ENCODE data around the gene RHBDD2. TPM values are rescaled to one million over a fixed set of nuclear protein-coding genes. Genes with fewer than 3 reads are reported as not detected.
"Not testable (repeated sequence)": the region's sequence is repeated elsewhere in the genome, so short reads cannot be mapped to it uniquely, and the experiment has no call there.

RHBDD2 gene
- total RNA-seq, 1 donor from 2014 or later, result 32.8 TPM

- intact Hi-C loops (cut with micrococcal nuclease), result no loop called here
- ChIA-PET CTCF (no interaction called here), POLR2A (interaction anchor here (0.7 kb wide), 1 partner anchor 8 kb away, joined by 4 read pairs; no protein-coding TSS in a partner anchor)
- no peaks in the 10 kb centered on the region for H3K9me3 Mint-ChIP-seq
- H3K4me1 Mint-ChIP-seq, result peaks cover 3% of the 10 kb centered on the region
- no peak overlapping the region for H3K4me3 Mint-ChIP-seq
- H3K36me3 Mint-ChIP-seq (ENCODE audit: low read depth), result peaks cover 51% of the 10 kb centered on the region
- no peaks in the 10 kb centered on the region for H3K27me3 Mint-ChIP-seq
- no peak for ATAC-seq (ENCODE audit: low read depth)
- no peak for DNase-seq
- no peak overlapping the region for H3K27ac Mint-ChIP-seq
- no peak for TF ChIP-seq CTCF (IDR thresholded peaks at IDR 0.05)
These were observed 9.0 kb downstream of the RHBDD2 start for GRCh38 chr7:75887669-75888369.

- Mint-ChIP-seq H3K9me3 (no peaks in the 10 kb centered on the region), H3K36me3 (ENCODE audit: low read depth) (peaks cover 44% of the 10 kb centered on the region), H3K27me3 (no peaks in the 10 kb centered on the region), H3K4me1 (no peaks in the 10 kb centered on the region), H3K4me3 (no peak overlapping the region), H3K27ac (no peak overlapping the region)
- ATAC-seq (ENCODE audit: low read depth), result no peak
- DNase-seq, result no peak
- TF ChIP-seq CTCF (IDR thresholded peaks at IDR 0.05), result no peak
- intact Hi-C loops (cut with micrococcal nuclease), result no loop called here
- POLR2A ChIA-PET, result no interaction called here
- CTCF ChIA-PET, result no interaction called here
These were observed 9.8 kb downstream of the RHBDD2 start for GRCh38 chr7:75888464-75889222.

GRCh38 chr7:75889223-75889825 is 10.5 kb downstream of the RHBDD2 start:
- POLR2A ChIA-PET, result interaction anchor here (0.6 kb wide), 1 partner anchor 16 kb away, joined by 3 read pairs; no protein-coding TSS in a partner anchor

GRCh38 chr7:75889826-75890225 is 11.0 kb downstream of the RHBDD2 start:
- no peaks in the 10 kb centered on the region for H3K4me1 Mint-ChIP-seq
- ChIA-PET CTCF (no interaction called here), POLR2A (interaction anchor here (0.6 kb wide), 1 partner anchor 15 kb away, joined by 3 read pairs; no protein-coding TSS in a partner anchor)
- DNase-seq (no peak), ATAC-seq (ENCODE audit: low read depth) (no peak)
- H3K27ac Mint-ChIP-seq, result no peak overlapping the region
- H3K9me3 Mint-ChIP-seq, result no peaks in the 10 kb centered on the region
- no peak for TF ChIP-seq CTCF (IDR thresholded peaks at IDR 0.05)
- H3K4me3 Mint-ChIP-seq, result no peak overlapping the region
- no peaks in the 10 kb centered on the region for H3K27me3 Mint-ChIP-seq
- intact Hi-C loops (cut with micrococcal nuclease), result no loop called here
- H3K36me3 Mint-ChIP-seq (ENCODE audit: low read depth), result peaks cover 37% of the 10 kb centered on the region

More at GRCh38 chr7:75889223-75889825, 10.5 kb downstream of the RHBDD2 start:
- ATAC-seq (ENCODE audit: low read depth) (no peak), DNase-seq (no peak)
- intact Hi-C loops (cut with micrococcal nuclease), result no loop called here
- Mint-ChIP-seq H3K4me1 (no peaks in the 10 kb centered on the region), H3K36me3 (ENCODE audit: low read depth) (peaks cover 40% of the 10 kb centered on the region), H3K27ac (no peak overlapping the region), H3K9me3 (no peaks in the 10 kb centered on the region), H3K27me3 (no peaks in the 10 kb centered on the region), H3K4me3 (no peak overlapping the region)
- no peak for TF ChIP-seq CTCF (IDR thresholded peaks at IDR 0.05)
- CTCF ChIA-PET, result no interaction called here

GRCh38 chr7:75891237-75891636 is 12.4 kb downstream of the RHBDD2 start:
- H3K4me1 Mint-ChIP-seq; intact Hi-C loops (cut with micrococcal nuclease); H3K27me3 Mint-ChIP-seq; CTCF ChIA-PET; DNase-seq; H3K9me3 Mint-ChIP-seq; ATAC-seq (ENCODE audit: low read depth); H3K27ac Mint-ChIP-seq; H3K4me3 Mint-ChIP-seq: not testable (repeated sequence)
- peaks cover 28% of the 10 kb centered on the region for H3K36me3 Mint-ChIP-seq (ENCODE audit: low read depth)
- POLR2A ChIA-PET, result interaction anchor here (0.7 kb wide), 1 partner anchor 819 kb away, joined by 3 read pairs; no protein-coding TSS in a partner anchor
